Fibroblast of skin of right quadriceps (primary cell): Measurements from ENCODE around the gene SCAF4.

ENCODE experiments used
- DNase-seq: peaks from one replicate; pipeline ENCODE4 v3.0.0-alpha.2; 2013

SCAF4 gene

DNA sequence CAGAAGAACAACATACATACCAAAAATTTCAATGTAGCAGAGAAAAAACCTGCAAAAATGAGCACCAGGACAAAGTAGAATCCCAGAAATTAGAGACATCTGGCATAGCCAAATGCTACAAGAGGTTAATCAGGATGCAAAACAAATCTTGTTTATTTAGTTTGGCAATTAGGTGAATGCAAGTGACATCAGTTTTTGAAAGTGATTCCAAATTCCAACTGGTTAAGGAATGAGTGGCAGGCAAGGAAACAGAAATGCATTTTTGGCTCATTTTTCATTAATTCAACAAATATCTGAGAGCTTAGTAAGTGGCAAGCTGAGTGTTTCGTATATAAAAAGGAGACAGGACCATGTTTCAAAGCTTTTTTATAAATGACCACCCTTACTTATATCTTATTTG lies 21.3 kb downstream of the SCAF4 start:
- DNase-seq = peak; percentile 77

DNA sequence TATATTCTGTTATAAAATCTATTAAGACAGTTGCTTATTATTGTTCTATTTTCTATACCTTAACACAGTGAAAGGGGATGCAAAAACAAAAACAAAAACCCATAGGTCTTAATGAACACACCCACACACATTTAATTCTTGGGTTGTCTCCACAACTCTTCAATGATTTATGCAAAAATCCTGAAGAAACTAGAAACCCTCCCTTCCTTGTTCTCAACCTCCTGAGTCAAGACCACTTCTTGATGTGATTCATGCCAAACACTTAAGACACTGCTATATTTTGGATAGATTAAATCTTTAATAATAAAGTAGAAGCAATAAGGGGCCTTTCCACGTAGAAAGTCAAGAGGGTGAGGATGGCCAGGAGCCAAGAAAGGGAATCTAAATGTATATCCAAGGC lies 23.4 kb downstream of the SCAF4 start:
- DNase-seq = no peak

DNA sequence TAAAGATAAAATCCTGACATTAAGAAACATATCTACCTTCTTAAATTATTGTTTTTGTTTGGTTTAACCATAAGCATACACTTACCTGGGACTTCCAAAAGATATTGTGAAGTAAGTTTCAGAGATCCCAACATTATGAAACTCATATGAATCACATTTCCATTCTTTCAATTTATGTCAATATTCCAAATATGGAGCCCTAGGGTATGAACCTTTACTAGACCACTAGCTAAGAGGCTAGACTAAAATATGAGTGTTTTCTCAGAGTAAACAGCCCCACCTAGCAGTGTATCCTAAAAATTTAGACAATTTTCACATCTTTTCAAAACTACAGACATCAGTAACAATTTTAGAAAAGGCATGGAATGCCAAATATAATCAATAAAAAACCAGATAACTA lies 24.4 kb downstream of the SCAF4 start:
- DNase-seq = no peak

DNA sequence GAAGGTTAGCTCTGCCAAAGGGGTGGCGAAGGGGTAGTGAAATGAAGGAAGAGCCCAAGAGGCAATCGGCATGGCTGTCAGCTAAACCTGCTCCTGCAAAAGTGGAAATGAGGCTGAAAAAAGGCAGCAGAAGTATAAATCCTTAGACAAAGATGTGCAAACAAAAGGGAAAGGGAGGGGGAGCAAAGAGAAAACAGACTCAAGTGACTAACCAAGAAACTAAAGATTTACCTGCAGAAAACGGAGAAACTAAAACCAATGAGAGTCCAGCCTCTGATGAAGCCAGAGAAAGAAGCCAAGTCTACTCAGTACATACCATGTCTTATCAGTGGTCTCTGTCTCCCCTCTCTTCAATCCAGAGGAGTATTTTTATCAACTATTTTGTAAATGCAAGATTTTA lies 25.4 kb downstream of the SCAF4 start:
- DNase-seq = no peak

DNA sequence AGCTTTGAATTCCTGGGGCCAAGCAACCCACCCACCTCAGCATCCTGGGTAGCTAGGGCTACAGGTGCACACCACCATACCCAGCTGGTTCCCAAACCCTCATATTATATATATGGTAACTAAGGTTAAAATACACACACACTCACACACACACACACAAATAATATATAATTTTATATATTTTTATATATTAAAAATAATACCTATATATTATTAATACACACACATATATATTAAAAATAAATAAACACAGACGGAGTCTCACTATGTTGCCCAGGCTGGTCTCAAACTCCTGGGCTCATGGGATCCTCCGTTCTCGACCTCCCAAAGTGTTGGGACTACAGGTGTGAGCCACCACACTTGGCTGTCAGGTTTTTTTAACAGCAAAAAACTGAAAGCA lies 31.9 kb downstream of the SCAF4 start:
- no peak for DNase-seq

DNA sequence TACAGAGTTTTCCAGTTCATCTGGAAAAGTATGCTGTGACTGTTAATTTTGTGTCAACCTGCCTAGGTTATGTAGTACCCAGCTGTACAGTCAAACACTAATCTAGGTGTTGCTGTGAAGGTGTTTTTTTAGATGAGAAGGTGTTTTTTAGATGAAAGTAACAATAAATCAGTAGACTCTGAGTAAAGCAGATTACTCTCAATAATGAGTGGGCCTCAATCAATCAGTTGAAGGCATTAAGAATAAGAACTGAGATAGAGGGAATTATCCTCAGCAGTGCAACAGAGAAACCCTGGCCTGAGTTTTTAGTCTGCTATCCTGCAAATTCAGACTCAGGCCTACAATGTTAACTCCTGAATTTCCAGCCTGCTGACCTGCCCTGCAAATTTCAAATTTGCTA lies 33.5 kb downstream of the SCAF4 start:
- DNase-seq = no peak

DNA sequence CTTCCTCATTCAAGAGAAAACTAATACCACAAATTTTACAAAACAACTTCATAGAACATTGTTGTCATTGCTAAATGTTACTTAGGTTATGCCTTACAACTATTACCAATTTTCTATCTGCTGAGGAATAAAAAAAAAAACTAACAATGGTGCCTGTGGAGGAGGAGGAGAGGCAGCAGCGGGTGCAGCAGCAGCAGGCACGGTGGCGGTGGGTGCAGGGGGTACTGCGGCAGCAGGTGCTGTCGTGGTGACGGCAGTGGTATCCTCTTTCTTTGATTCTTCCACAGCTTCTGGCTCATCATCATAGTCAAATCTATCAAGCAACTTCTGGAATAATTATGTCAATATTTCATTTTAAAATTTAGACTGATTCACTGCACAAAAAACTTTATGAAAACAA lies 35.5 kb downstream of the SCAF4 start:
- DNase-seq = no peak

DNA sequence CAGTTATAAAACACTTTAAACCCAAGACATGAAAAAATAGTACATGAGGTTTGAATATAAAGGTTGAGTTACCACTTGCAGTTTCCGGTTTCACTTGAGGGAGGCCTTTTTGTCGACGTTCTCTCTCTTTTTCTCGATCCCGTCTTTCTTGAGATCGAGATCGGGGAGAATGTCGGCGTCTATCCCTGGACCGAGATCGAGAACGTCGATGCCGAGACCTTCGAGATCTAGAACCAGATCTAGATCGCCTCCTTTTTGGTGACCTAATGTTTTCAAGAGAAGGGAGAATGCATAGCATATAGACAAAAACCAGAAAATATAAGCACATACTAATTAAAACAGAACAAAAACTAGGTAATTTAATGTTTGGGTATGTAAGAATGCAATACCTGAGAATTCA lies 38.7 kb downstream of the SCAF4 start:
- no peak for DNase-seq

DNA sequence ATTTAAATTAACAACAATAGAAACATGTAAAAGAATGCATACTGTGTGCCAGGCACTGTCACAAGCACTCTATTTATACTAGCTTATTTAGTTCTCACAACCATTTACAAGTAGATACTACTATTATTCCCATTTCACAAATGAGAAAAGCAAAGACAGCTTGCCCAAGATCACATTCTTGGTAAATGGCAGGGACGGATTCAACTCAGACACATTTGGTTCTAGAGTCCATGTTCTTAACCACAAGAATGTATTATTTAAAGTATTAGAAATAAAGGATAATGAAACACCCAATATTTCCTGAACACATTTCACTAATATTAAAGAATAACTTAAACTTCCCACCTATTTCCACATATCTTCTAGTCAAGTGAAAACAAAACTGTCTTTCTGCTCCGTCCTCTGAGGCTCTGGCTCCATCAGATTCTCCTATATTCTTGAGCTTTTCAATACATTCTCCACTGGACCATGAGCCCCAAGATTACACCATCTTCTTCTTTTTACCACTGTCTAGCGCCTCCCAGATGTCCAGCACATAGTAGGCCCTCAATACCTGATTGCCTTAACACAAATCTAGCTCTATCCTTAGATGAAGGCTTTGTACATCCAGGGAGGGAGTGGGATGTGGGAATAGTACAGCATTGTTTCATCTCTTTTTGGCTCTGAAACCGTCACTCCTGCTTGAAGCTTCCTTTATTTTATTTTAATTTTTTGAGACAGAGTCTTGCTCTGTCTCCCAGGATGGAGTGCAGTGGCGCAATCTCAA lies 43.1 kb downstream of the SCAF4 start:
- DNase-seq = no peak

DNA sequence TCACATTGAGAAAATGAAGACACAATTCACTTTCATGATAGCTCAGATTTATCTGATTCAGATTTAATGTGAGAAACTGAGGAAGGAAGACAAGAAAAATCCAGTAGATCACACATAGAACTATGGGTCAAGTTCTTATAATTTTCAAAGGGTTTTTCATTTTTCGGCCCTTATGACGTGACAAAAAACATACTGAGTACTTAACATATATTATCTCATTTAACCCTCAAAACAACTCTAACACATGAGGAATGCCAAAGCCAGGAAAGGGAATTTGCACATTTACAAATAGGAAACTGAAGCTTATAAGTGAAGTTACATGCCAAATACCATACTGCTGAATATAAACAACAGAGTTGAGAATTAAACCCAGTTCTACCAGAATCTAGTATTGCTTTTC lies 44.8 kb downstream of the SCAF4 start:
- DNase-seq = no peak

DNA sequence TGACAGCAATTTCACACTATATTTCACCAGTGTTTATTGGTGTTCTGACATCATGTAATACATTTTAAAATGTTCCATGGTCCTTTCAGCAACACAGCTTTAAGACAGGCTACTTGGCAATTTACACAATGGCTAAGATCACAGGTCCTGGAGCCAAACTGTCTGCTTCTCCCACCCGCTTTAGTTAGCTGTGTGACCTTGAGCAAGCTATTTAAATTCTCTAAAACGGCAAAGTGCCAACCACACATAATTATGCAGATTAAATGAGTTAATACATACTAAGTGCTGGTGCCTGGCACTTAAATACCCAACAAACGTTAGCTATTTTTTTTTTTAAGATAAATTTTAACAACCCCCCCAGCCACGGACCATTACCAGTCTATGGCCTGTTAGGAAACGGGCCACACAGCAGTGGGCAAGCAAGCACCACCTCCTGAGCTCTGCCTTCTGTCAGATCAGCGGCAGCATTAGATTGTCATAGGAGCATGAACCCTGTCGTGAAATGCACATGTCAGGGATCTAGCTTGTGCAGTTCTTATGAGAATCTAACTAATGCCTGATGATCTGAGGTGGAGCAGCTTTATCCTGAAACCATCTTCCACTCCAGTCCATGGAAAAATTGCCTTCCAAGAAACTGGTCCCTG lies 45.5 kb downstream of the SCAF4 start:
- DNase-seq = no peak

DNA sequence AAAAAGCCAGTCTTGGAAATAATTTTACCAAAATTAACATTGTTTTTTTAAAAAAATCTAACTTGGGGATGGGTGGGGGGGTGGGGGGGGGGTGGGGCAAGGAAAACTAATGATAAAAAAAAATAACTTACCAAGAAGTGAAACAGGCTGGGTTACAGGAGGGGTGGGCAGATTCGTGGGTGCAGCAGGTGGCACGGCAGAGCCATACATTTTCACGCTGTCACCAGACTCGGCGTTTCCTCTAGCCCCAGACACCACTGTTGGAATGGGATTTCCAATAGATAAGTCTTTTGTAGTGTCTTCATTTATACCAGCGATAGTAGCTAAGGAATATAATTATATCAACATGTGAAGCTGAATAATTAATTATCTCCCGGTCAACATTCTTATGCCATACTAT lies 47.0 kb downstream of the SCAF4 start:
- DNase-seq = no peak

DNA sequence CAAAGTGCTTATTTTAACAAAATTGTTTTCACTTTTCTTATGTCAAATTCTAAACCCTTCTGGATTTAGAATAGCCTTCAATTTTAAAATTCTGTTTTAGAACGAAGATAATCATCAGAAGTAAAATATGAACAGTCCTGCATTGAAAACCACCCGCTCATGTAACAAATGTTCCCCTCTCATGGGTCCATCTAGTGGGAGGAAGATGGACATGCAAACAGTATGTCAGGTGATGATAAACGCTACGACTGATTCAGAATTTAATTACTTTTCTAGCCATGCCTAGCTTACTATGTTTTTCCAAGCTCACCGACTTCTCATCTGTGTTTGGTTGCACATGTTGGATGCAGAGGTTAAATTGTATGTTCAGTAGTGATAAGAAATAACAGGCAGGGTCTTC lies 48.9 kb downstream of the SCAF4 start:
- no peak for DNase-seq

DNA sequence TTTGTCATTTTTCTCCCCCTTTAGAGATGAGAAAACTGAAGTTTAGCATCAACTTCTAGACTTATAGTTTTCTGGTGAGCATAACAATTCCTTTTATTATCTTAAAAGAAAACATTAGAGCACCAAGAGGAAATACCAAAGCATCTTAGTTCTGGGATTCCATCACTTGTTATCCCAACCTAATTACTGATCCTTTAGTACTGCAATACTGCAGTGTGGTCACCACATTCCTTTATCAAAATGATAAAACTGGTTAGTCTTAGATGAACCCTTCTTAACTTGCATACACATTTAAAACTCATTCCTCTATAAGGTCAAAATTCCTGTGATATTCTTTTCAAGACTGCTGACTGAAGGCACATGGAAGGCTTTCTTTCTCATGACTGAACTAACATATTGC lies 49.3 kb downstream of the SCAF4 start:
- DNase-seq = no peak

DNA sequence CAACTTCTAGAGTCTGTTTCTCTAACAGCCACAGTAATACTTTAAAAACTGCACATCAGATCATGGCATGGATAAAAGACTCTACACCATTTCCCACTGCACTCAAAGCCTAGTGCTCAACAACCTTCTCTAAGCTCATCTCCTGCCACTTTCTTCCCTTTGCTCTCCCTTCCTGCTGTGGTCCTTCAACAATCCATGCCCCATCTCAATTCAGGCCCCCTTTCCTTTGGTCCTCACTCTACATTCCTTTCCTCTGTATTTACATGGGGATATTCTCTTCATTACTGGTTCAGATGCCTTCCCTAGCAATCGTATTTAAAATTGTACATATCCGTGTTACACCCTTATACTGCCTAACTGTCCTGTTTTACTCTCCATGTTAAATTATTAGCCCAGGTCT lies 53.4 kb downstream of the SCAF4 start:
- no peak for DNase-seq

DNA sequence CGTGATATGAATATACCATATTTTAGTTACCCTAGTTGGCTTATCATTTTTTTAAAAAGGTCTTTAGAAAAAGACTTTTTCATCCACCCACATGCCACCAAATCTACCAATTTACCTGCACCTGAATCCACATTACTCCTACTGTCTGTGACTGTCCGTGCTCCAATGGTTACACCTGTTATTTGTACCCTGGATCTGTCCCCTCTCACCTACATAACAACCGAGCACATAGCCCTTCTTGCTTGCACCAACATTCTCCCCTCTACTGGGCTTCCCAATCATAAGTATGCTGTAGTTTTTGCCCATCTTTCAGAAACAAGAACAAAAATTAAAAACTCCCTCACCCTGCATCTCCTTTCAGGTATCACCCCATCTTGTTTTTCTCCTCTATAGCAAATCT lies 54.9 kb downstream of the SCAF4 start:
- DNase-seq = no peak

DNA sequence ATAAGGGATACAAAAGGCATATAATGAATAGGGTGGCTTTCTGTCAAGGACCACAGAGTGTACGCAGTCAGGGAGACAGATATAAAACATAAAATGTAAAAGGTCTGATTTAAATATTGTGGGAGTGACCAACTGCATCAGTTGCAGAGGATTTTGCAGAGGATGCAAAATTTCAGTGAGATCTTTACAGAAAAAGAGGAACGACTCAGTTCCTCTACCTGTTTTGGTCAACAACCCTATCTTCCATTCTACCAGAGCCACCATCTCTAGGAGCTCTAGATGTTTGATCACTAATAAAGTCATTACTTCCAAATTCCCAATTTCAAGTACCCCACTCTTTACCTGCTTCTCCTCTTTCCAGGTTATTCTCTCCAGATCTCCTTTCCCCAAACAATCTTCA lies 56.0 kb downstream of the SCAF4 start:
- DNase-seq = no peak

DNA sequence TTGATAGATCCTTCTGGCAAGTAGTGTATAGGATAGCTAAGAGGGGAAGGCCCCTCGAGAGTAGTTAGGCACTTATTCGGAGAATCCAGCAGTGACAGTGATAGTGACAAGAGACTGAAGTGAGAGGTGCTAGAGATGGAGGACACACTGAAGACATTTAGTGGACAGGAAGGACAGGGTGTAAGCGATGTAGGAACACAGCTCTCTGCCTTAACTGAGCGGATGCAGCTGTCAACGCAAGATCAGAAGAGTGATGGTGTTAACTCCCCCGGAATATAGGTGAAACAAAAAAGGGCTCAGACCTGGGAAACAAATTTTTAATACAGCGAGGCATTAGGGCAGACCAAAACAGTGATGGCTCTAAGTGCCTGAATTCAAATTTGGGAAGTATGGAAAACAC lies 56.6 kb downstream of the SCAF4 start:
- no peak for DNase-seq

DNA sequence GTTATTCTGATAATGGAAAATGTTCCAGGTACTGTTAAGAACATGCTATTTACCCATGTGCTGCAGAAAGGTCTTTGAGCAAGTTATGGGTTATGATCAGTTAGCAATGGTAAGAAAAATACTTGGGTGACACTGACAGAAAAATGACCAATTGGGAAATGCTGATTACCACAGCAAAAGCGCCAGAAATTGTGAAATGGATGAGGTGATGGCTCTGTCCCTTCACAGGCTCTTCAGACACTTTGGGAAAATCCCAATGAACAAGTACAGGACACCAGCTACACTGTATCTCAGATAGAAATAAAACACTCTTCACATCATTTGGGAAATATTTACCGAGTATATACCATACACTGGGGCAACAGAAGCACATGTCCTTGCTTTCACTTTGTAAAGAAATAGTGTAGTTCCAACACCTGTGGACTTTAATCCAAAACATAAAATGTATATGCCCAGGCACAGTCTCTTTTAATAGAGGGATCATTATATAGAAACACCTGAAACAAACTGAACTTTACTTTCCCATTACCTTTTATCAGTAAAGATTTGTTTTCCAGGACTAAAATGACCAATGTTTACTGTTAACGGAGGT lies 58.5 kb downstream of the SCAF4 start:
- no peak for DNase-seq

DNA sequence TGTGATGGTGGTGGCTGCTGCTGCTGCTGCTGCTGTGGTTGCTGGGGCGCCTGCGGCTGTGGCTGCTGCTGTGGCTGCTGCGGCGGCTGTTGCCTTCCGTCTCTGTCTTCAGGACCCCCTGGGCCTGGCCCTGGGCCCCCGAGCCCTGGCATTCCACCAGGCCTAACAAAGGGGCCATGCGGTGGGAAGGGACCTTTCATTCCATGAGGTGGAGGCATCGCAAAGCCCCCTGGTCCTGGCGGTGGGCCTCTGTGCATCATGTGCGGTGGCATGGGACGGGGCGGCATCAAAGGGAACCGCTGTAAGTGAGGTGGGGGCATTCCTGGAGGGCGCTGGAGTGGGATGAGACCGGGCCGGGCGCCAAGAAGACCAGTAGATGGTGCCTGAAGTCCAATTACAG lies 60.0 kb downstream of the SCAF4 start:
- DNase-seq = no peak

DNA sequence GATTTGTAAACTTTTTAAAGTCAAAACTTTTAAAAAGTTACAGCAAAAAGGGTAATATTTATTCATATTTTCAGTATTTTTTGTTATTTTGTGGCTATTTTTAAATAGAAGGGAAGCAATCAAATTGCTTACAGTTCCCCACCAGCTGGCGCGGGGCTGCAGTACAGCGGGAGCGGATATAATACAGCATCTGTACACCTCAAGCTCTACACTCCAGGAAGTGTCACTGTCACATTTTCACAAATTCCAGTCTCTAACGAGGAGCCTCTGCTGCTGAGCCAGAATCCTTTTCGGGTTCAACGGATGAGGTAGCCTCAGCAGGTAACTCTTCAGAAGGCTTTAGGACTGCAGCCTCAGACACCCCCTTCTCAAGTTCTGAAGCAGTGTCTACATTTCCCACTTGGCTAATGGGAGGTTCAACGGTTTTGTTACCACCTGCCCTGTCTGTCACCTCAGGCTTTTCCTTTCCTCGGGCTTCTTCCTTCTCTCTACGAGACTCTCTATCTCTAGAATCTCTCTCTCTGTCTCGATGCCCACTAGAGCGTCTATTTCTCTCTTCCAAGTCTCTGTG lies 60.7 kb downstream of the SCAF4 start:
- DNase-seq = no peak

DNA sequence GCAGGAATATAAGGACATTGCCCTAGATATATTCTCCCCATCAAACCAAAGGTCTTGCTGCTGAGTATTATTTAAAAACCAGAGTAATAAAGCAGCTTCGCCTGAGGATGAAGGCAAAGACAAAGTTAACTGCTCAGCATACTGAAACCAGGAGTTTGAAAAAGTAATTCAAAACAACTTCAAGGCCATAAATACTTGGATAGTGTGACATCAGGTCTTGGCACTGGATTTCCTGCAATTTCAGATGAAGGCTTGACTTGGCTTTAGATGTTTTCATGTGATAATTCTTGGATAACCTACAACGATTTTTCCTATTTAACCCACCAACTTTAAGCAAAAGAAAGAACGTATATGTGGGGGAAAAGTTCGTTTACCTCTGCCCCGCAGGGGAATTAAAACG lies 61.8 kb downstream of the SCAF4 start:
- DNase-seq = peak; percentile 22

DNA sequence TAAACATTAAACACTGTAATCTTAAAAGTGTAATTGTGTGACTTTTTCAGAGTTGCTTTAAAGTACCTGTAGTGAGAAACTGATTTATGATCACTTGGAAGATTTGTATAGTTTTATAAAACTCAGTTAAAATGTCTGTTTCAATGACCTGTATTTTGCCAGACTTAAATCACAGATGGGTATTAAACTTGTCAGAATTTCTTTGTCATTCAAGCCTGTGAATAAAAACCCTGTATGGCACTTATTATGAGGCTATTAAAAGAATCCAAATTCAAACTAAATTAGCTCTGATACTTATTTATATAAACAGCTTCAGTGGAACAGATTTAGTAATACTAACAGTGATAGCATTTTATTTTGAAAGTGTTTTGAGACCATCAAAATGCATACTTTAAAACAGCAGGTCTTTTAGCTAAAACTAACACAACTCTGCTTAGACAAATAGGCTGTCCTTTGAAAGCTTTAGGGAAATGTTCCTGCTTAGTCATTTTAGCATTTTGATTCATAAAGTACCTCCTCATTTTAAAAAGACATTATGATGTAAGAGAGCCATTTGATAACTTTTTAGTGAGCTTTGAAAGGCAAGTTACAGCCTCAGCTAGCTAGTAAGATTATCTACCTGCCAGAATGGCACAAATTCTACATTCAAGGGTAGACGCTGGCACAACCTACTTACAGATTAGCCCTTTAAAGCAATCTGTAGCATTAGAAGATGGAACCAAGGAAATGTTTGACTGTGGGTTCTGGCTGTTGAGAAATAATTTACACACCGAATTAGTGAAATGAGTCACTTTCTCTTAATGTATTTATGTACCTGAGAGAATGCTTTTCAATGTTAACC lies 63.0 kb downstream of the SCAF4 start:
- DNase-seq = no peak
